Glutamatergic neuron (in vitro differentiated cells): Measurements from ENCODE around the gene SAMD9. TPM values are rescaled to one million over a fixed set of nuclear protein-coding genes. Genes with fewer than 3 reads are reported as not detected.

ENCODE experiments used
- DNase-seq: peaks from one replicate; pipeline ENCODE4 v3.0.0; 2022
- H3K27ac Mint-ChIP-seq: one replicate; pipeline ENCODE4 v1.8.0; 2020; ENCODE audit warnings: mild to moderate bottlenecking, mixed read lengths, inconsistent platforms; ENCODE audit not compliant: unreplicated experiment
- H3K27me3 Mint-ChIP-seq: one replicate; pipeline ENCODE4 v1.8.0; 2020; ENCODE audit warnings: mild to moderate bottlenecking, moderate library complexity, mixed read lengths, inconsistent platforms; ENCODE audit not compliant: unreplicated experiment
- H3K36me3 Mint-ChIP-seq: one replicate; pipeline ENCODE4 v1.8.0; 2020; ENCODE audit warnings: mild to moderate bottlenecking, mixed read lengths, inconsistent platforms; ENCODE audit not compliant: unreplicated experiment
- H3K4me1 Mint-ChIP-seq: one replicate; pipeline ENCODE4 v1.8.0; 2020; ENCODE audit warnings: mild to moderate bottlenecking, low read depth, mixed read lengths, inconsistent platforms; ENCODE audit not compliant: unreplicated experiment
- H3K4me3 Mint-ChIP-seq: one replicate; pipeline ENCODE4 v1.8.0; 2020; ENCODE audit warnings: mild to moderate bottlenecking, mixed read lengths, inconsistent platforms; ENCODE audit not compliant: unreplicated experiment
- H3K9me3 Mint-ChIP-seq: one replicate; pipeline ENCODE4 v1.8.0; 2020; ENCODE audit warnings: mild to moderate bottlenecking, moderate library complexity, mixed read lengths, inconsistent platforms; ENCODE audit not compliant: unreplicated experiment
- CTCF ChIP-seq: fragments of 200-600 bp; sonication (generic); IDR thresholded peaks from one replicate; pipeline ENCODE4 v1.5.0; 2021; ENCODE audit not compliant: partially characterized antibody, unreplicated experiment
- total RNA-seq: library from RNA; stranded (reverse); fragmentation: NEBNext Ultra II Directional; extraction: Animal tissue kit (Norgen Biotek cat#: 25700); gene quantifications from one replicate; pipeline ENCODE4 v1.2.1, GENCODE V29; 2021; ENCODE audit not compliant: unreplicated experiment

SAMD9 gene
- total RNA-seq, 1 donor from 2014 or later: not detected

GRCh38 chr7:93053209-93053948 is 64.4 kb downstream of the SAMD9 start:
- no peak overlapping the region for H3K27ac Mint-ChIP-seq
- TF ChIP-seq CTCF: no peak
- H3K36me3 Mint-ChIP-seq: no peaks in the 10 kb centered on the region

GRCh38 chr7:93051660-93052059 is 66.1 kb downstream of the SAMD9 start:
- DNase-seq: no peak
- no peak overlapping the region for H3K27ac Mint-ChIP-seq
- no peak for TF ChIP-seq CTCF
- no peak overlapping the region for H3K4me3 Mint-ChIP-seq
- no peaks in the 10 kb centered on the region for H3K36me3 Mint-ChIP-seq
- H3K27me3 Mint-ChIP-seq: no peaks in the 10 kb centered on the region
- H3K9me3 Mint-ChIP-seq: no peaks in the 10 kb centered on the region
- H3K4me1 Mint-ChIP-seq: peaks cover 3% of the 10 kb centered on the region

More at GRCh38 chr7:93053209-93053948, 64.4 kb downstream of the SAMD9 start:
- H3K27me3 Mint-ChIP-seq: no peaks in the 10 kb centered on the region
- no peak overlapping the region for H3K4me3 Mint-ChIP-seq
- H3K9me3 Mint-ChIP-seq: no peaks in the 10 kb centered on the region
- no peaks in the 10 kb centered on the region for H3K4me1 Mint-ChIP-seq
- DNase-seq: no peak

Other genes with a start within 250 kb of the SAMD9 start
- gene SAMD9L, start 30.4 kb upstream of the SAMD9 start, total RNA-seq: not detected
- gene HEPACAM2, start 108.5 kb upstream of the SAMD9 start, total RNA-seq: not detected
- 31.7 TPM for gene VPS50, start 114.4 kb upstream of the SAMD9 start, total RNA-seq